GM18499 (cell line): ENCODE measurements around the gene RAD17.
"Not testable (repeated sequence)": the region's sequence is repeated elsewhere in the genome, so short reads cannot be mapped to it uniquely, and the experiment has no call there.

Experiments used
- ATAC-seq: cut with Tn5 transposase; IDR thresholded peaks from one replicate; pipeline ENCODE4 v1.9.1; 2021; ENCODE audit warnings: moderate number of reproducible peaks; ENCODE audit not compliant: insufficient read depth, unreplicated experiment

RAD17 gene

GRCh38 chr5:69369340-69370121 is at the start of gene RAD17, which contains the start of the genes AK6 and TAF9:
RAD17 (plus strand) TSS chr5:69369818; CDS start chr5:69372209, 2,391 bp downstream.
AK6 (minus strand) TSS chr5:69369520; CDS start chr5:69369490, 30 bp downstream.
TAF9 (minus strand) TSS chr5:69369520; CDS start chr5:69365737, 3,783 bp downstream.
- peak; percentile 75 for ATAC-seq

GRCh38 chr5:69326365-69326764 is 43.3 kb upstream of the RAD17 start:
- ATAC-seq = no peak

- no peak for ATAC-seq
Observed at GRCh38 chr5:69329905-69330489, 39.6 kb upstream of the RAD17 start.

GRCh38 chr5:69331528-69332445 is 37.8 kb upstream of the RAD17 start:
- no peak for ATAC-seq

GRCh38 chr5:69333668-69334315 is 35.8 kb upstream of the RAD17 start:
- ATAC-seq = not testable (repeated sequence)

GRCh38 chr5:69334793-69335268 is 34.8 kb upstream of the RAD17 start:
- ATAC-seq = no peak

- ATAC-seq = no peak
Observed at GRCh38 chr5:69335341-69335935, 34.2 kb upstream of the RAD17 start.

GRCh38 chr5:69341520-69342161 is 28.0 kb upstream of the RAD17 start:
- ATAC-seq = no peak

GRCh38 chr5:69343083-69343482 is 26.5 kb upstream of the RAD17 start:
- ATAC-seq = no peak

- no peak for ATAC-seq
Observed at GRCh38 chr5:69350664-69351063, 19.0 kb upstream of the RAD17 start.

GRCh38 chr5:69359699-69360098 is 9.9 kb upstream of the RAD17 start:
- ATAC-seq = no peak

- no peak for ATAC-seq
Observed at GRCh38 chr5:69360442-69360841, 9.2 kb upstream of the RAD17 start.

GRCh38 chr5:69364414-69364813 is 5.2 kb upstream of the RAD17 start:
- no peak for ATAC-seq

- ATAC-seq = no peak
Observed at GRCh38 chr5:69364850-69365249, 4.8 kb upstream of the RAD17 start.

- no peak for ATAC-seq
Observed at GRCh38 chr5:69367697-69368279, 1.8 kb upstream of the RAD17 start.

- ATAC-seq = peak; percentile 9
Observed at GRCh38 chr5:69368458-69369339, 919 bp upstream of the RAD17 start.

- not testable (repeated sequence) for ATAC-seq
Observed at GRCh38 chr5:69370335-69370734, 717 bp downstream of the RAD17 start.

- no peak for ATAC-seq
Observed at GRCh38 chr5:69372394-69372793, 2.8 kb downstream of the RAD17 start.
